HepG2 (cell line): Measurements from ENCODE around the gene NPB. TPM values are rescaled to one million over a fixed set of nuclear protein-coding genes. Genes with fewer than 3 reads are reported as not detected.
A peak's percentile ranks its signal among the peaks of the same experiment; 100 is the strongest.

Source experiments
- KLF12 ChIP-seq: sonication (generic); formaldehyde crosslinking; IDR thresholded peaks from 2 replicates; pipeline ENCODE4 v1.4.0; 2020; ENCODE audit warnings: missing genetic modification reagents, borderline replicate concordance
- MBD4 ChIP-seq: IDR thresholded peaks from 2 replicates; pipeline ENCODE4 v1.6.1; 2012; ENCODE audit warnings: low read length, inconsistent platforms, borderline replicate concordance
- RELA ChIP-seq: sonication (generic); formaldehyde crosslinking; IDR thresholded peaks from 2 replicates; pipeline ENCODE4 v1.4.0; 2020; ENCODE audit warnings: missing genetic modification reagents
- STAT5B ChIP-seq: sonication (generic); formaldehyde crosslinking; IDR thresholded peaks from 2 replicates; pipeline ENCODE4 v1.4.0; 2020; ENCODE audit warnings: missing genetic modification reagents
- TARDBP ChIP-seq: sonication (generic); formaldehyde crosslinking; IDR thresholded peaks from 2 replicates; pipeline ENCODE4 v1.8.0; 2022; ENCODE audit warnings: mild to moderate bottlenecking, missing genetic modification reagents
- ZC3H4 ChIP-seq: sonication (generic); formaldehyde crosslinking; IDR thresholded peaks from 2 replicates; pipeline ENCODE4 v1.4.0; 2020; ENCODE audit warnings: missing genetic modification reagents, borderline replicate concordance
- ZNF335 ChIP-seq: sonication (generic); formaldehyde crosslinking; IDR thresholded peaks from 2 replicates; pipeline ENCODE4 v1.4.0; 2020; ENCODE audit warnings: missing genetic modification reagents
- ZNF605 ChIP-seq: sonication (generic); formaldehyde crosslinking; IDR thresholded peaks from 2 replicates; pipeline ENCODE4 v1.8.0; 2022; ENCODE audit warnings: mild to moderate bottlenecking, missing genetic modification reagents
- ZNF775 ChIP-seq: sonication (generic); formaldehyde crosslinking; IDR thresholded peaks from 2 replicates; pipeline ENCODE4 v1.4.0; 2020; ENCODE audit warnings: missing genetic modification reagents, mild to moderate bottlenecking, moderate library complexity, borderline replicate concordance
- polyA plus RNA-seq, 8 experiments: library from polyadenylated mRNA; depleted of rRNA in 3 of 8; stranded (reverse) in 7 of 8; unstranded in 1 of 8; fragments of >200 nt; fragmentation: Illumina TruSeq in 4 of 8; extraction: Trizol in 4 of 8; gene quantifications; 2 replicates each; pipeline versions ENCODE4 v1.2.1 to v1.2.3, GENCODE V29; 2011 to 2016; ENCODE audit warnings: low read depth in 4 of 8, missing spikeins in 1 of 8, mixed read lengths in 1 of 8; ENCODE audit not compliant: insufficient read depth in 1 of 8
- total RNA-seq, 5 experiments: library from RNA; depleted of rRNA; stranded (reverse); fragments of >200 nt; fragmentation: Illumina TruSeq; extraction: Trizol; gene quantifications; 2 replicates each; pipeline ENCODE4 v1.2.3, GENCODE V29; 2016; ENCODE audit warnings: low read depth in 1 of 5
- TF ChIP-seq, protein P1 (sequence below): sonication (generic); formaldehyde crosslinking; IDR thresholded peaks from 2 replicates; pipeline ENCODE4 v1.4.0; 2020; ENCODE audit warnings: missing genetic modification reagents
- TF ChIP-seq, protein P2 (sequence below): sonication (generic); formaldehyde crosslinking; IDR thresholded peaks from 2 replicates; pipeline ENCODE4 v1.4.0; 2020; ENCODE audit warnings: missing genetic modification reagents
- TF ChIP-seq, protein P3 (sequence below): sonication (generic); formaldehyde crosslinking; IDR thresholded peaks from 2 replicates; pipeline ENCODE4 v1.5.1; 2020; ENCODE audit warnings: mild to moderate bottlenecking, missing genetic modification reagents
- TF ChIP-seq, protein P4 (sequence below), 2 experiments: IDR thresholded peaks; 2 replicates each; pipeline ENCODE4 v1.6.1; 2011 to 2012; ENCODE audit warnings: low read length in 2 of 2, borderline replicate concordance in 1 of 2, low read depth in 1 of 2, mild to moderate bottlenecking in 1 of 2, moderate library complexity in 1 of 2

NPB gene
- total and polyA plus RNA-seq, 2 of the 13 experiments (the other 11 are each of a cell fraction or from before 2014, with no cell fraction given): 0.11 to 0.93 TPM

DNA sequence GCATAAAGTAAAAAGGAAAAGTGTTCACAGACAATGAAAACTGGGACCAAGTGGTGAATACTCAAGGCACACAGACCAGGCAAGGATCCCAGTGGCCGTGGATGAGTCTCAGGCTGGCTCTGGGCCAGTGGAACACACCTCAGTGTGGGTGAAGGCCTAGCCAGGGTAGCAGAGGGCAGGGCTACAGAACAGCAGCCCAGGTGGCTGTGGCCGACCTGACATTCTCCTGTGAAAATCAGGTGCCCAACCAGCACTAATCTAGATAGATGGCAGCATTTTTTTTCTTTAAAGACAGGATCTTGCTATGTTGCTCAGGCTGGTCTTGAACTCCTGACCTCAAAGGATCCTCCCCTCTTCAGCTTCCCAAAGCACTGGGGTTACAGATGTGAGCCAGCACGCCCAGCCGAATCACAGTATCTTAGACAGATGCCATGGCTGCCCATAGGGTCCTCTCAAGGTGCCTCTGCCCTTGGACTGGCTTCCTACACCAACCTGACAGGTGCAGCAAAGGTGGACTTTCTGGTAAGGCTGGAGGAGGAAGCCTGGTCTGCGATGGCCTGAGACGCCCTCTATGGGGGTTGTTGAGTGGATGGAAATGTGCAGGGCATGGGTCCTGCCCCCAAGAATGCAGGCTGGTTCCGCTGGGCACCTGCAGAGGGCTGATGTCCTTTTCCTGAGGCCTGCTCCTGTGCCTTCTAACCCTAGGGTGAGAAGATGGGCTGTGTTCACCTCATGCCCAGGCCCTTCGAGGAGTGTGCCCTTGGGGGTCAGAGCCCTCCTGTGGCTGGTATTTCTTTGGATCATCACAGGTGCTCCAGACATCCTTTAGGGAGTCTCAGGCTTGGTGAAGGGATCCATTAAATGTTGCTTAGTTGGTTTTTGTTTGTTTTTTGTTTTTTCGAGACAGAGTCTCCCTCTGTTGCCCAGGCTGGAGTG is 37.9 kb upstream of the NPB start (continued):
- TF ChIP-seq, protein P1, sequence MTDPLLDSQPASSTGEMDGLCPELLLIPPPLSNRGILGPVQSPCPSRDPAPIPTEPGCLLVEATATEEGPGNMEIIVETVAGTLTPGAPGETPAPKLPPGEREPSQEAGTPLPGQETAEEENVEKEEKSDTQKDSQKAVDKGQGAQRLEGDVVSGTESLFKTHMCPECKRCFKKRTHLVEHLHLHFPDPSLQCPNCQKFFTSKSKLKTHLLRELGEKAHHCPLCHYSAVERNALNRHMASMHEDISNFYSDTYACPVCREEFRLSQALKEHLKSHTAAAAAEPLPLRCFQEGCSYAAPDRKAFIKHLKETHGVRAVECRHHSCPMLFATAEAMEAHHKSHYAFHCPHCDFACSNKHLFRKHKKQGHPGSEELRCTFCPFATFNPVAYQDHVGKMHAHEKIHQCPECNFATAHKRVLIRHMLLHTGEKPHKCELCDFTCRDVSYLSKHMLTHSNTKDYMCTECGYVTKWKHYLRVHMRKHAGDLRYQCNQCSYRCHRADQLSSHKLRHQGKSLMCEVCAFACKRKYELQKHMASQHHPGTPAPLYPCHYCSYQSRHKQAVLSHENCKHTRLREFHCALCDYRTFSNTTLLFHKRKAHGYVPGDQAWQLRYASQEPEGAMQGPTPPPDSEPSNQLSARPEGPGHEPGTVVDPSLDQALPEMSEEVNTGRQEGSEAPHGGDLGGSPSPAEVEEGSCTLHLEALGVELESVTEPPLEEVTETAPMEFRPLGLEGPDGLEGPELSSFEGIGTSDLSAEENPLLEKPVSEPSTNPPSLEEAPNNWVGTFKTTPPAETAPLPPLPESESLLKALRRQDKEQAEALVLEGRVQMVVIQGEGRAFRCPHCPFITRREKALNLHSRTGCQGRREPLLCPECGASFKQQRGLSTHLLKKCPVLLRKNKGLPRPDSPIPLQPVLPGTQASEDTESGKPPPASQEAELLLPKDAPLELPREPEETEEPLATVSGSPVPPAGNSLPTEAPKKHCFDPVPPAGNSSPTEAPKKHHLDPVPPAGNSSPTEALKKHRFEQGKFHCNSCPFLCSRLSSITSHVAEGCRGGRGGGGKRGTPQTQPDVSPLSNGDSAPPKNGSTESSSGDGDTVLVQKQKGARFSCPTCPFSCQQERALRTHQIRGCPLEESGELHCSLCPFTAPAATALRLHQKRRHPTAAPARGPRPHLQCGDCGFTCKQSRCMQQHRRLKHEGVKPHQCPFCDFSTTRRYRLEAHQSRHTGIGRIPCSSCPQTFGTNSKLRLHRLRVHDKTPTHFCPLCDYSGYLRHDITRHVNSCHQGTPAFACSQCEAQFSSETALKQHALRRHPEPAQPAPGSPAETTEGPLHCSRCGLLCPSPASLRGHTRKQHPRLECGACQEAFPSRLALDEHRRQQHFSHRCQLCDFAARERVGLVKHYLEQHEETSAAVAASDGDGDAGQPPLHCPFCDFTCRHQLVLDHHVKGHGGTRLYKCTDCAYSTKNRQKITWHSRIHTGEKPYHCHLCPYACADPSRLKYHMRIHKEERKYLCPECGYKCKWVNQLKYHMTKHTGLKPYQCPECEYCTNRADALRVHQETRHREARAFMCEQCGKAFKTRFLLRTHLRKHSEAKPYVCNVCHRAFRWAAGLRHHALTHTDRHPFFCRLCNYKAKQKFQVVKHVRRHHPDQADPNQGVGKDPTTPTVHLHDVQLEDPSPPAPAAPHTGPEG (CRISPR knock-in tag): no peak
- TF ChIP-seq ZNF335 (CRISPR knock-in tag) (no peak), TARDBP (no peak), KLF12 (CRISPR knock-in tag) (no peak), MBD4 (0 out of 2 replicates have a peak, but pooled peaks have one; percentile 3), ZNF775 (CRISPR knock-in tag) (no peak), ZNF605 (CRISPR knock-in tag) (no peak), STAT5B (CRISPR knock-in tag) (no peak), ZC3H4 (CRISPR knock-in tag) (no peak), RELA (CRISPR knock-in tag) (no peak)
- TF ChIP-seq, protein P2, sequence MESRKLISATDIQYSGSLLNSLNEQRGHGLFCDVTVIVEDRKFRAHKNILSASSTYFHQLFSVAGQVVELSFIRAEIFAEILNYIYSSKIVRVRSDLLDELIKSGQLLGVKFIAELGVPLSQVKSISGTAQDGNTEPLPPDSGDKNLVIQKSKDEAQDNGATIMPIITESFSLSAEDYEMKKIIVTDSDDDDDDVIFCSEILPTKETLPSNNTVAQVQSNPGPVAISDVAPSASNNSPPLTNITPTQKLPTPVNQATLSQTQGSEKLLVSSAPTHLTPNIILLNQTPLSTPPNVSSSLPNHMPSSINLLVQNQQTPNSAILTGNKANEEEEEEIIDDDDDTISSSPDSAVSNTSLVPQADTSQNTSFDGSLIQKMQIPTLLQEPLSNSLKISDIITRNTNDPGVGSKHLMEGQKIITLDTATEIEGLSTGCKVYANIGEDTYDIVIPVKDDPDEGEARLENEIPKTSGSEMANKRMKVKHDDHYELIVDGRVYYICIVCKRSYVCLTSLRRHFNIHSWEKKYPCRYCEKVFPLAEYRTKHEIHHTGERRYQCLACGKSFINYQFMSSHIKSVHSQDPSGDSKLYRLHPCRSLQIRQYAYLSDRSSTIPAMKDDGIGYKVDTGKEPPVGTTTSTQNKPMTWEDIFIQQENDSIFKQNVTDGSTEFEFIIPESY (CRISPR knock-in tag): no peak
- TF ChIP-seq, protein P3, sequence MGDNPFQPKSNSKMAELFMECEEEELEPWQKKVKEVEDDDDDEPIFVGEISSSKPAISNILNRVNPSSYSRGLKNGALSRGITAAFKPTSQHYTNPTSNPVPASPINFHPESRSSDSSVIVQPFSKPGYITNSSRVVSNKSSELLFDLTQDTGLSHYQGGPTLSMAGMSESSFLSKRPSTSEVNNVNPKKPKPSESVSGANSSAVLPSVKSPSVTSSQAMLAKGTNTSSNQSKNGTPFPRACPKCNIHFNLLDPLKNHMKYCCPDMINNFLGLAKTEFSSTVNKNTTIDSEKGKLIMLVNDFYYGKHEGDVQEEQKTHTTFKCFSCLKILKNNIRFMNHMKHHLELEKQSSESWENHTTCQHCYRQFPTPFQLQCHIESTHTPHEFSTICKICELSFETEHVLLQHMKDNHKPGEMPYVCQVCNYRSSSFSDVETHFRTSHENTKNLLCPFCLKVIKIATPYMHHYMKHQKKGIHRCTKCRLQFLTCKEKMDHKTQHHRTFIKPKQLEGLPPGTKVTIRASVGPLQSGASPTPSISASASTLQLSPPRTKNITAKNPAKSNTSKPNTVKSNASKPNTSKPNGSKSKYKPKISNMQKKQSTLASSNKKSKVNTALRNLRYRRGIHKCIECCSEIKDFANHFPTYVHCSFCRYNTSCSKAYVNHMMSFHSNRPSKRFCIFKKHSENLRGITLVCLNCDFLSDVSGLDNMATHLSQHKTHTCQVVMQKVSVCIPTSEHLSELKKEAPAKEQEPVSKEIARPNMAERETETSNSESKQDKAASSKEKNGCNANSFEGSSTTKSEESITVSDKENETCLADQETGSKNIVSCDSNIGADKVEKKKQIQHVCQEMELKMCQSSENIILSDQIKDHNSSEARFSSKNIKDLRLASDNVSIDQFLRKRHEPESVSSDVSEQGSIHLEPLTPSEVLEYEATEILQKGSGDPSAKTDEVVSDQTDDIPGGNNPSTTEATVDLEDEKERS: no peak
- TF ChIP-seq, protein P4, sequence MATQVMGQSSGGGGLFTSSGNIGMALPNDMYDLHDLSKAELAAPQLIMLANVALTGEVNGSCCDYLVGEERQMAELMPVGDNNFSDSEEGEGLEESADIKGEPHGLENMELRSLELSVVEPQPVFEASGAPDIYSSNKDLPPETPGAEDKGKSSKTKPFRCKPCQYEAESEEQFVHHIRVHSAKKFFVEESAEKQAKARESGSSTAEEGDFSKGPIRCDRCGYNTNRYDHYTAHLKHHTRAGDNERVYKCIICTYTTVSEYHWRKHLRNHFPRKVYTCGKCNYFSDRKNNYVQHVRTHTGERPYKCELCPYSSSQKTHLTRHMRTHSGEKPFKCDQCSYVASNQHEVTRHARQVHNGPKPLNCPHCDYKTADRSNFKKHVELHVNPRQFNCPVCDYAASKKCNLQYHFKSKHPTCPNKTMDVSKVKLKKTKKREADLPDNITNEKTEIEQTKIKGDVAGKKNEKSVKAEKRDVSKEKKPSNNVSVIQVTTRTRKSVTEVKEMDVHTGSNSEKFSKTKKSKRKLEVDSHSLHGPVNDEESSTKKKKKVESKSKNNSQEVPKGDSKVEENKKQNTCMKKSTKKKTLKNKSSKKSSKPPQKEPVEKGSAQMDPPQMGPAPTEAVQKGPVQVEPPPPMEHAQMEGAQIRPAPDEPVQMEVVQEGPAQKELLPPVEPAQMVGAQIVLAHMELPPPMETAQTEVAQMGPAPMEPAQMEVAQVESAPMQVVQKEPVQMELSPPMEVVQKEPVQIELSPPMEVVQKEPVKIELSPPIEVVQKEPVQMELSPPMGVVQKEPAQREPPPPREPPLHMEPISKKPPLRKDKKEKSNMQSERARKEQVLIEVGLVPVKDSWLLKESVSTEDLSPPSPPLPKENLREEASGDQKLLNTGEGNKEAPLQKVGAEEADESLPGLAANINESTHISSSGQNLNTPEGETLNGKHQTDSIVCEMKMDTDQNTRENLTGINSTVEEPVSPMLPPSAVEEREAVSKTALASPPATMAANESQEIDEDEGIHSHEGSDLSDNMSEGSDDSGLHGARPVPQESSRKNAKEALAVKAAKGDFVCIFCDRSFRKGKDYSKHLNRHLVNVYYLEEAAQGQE (IDR thresholded peaks at IDR 0.05; ENCODE audit: borderline replicate concordance in 1 of 2, low read depth in 1 of 2, low read length in 2 of 2): no peak
